Amniotic epithelial cell (primary cell): ENCODE data around the gene ZNF185.
A peak's percentile ranks its signal among the peaks of the same experiment; 100 is the strongest.

Source experiments
- DNase-seq: peaks from one replicate; pipeline ENCODE4 v3.0.0-alpha.2; 2010; ENCODE audit warnings: low read depth

ZNF185 gene

DNA sequence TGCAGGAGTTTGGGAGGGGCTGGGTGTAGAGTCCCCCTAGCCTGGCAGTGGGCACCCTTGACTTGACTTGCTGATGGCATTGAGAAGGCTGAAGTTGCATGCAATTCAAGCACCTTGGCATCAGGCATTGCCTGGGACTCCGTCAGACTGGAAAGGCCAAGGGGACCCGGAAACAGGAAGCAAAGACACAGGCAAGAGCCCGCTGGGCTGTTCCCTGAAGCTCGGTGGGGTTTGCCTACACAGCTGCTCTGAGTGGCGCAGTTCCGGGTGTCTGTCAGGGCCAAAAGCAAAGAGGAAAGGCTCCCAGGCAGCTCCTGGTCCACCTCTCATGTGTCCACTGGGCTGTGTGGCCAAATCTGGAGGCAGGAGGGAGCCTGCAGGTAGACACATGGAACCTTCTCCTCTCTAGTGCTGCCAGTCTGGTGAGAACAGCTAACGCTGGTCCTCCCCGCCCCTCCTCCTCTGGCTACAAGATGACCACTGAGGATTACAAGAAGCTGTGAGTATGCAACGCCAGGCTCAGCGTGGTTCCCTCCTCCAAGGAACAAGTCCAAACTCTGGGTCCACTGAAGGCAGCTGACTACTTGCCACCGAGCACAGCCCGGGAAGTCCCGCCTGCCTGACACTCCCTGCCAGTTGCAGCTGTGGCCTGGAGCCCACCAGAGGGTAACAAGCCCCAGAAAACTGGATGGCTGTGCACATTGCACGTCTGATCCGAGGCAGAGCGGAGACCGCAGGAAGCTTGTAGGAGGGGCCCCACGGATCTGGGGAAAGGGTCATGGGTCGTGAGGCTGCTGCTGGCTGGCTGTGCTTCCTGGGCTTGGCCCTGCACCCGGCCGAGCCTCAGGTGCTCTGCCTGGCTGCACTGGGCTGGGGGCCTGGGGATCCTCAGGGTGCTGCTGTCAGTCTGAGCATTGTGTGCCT is 20.1 kb downstream of the ZNF185 start:
- no peak for DNase-seq

DNA sequence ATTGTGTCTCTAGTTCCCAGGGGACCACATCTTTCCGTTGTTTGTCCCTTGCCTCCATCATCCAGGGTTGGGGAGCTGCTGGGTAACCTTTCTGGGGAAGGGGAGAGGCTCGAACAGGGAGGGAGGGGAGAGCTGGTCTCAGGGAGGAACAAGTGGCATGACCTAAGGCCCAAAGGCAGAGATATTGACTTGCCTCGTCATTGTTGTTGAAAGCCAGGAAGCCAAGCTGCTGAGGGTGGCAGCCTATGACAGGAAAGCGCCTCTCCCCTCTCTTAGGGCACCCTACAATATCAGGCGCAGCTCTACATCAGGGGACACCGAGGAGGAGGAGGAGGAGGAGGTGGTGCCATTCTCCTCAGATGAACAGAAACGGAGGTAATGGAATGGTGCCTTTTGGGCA is 20.8 kb downstream of the ZNF185 start:
- no peak for DNase-seq

DNA sequence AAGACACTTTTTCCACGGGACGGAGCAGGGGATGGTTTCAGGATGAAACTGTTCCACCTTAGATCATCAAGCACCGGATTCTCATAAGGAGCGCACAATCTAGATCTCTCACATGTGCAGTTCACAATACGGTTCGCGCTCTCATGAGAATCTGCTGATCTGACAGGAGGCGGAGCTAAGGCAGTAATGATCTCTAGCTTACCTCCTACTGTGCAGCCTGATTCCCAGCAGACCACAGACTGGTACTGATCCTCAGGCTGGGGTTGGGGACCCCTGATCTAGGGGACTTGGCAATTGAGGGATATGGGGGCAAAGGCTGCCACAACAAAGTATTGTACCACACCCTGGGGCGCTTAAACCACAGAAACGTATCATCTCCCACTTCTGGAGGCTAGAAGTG is 25.7 kb downstream of the ZNF185 start:
- no peak for DNase-seq

DNA sequence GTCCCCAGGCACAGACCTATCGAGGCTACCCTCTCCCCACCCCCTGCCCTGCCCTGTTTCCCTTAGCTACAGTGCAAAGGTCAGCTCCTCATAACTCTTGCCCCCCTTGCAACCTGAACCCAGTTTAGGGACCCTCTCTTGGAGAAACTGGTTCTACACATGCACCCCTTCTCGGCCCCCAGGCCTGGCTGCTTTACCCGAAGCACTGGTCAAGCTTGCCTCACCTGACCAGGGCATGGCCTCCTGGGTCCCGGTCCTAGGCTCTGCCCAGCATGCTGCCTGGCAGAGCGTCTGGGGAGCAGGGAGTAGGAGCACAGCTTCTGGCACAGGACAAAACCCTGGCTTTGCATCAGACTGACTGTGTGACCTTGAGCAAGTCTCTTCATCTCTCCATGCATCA is 28.0 kb downstream of the ZNF185 start:
- no peak for DNase-seq

DNA sequence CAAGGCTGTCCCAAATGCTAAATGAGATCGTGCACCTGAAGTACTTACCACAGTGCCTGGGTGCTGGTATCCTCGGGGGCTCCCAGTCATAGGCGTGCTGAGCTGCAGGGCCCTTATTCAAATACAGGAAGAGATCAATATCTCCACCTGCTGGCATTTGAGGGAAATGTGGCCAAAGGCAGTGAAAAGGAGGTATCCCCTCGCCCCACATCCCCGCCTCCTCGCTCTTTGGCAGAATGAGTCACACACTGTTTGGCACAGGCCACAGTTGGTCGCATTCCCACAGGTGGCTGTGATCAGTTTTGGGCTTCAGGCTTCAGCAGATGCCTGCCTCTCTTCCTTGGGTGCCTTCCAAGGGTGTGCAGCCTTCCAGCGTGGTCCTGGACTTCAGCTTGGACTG is 28.4 kb downstream of the ZNF185 start:
- DNase-seq = peak; percentile 39

DNA sequence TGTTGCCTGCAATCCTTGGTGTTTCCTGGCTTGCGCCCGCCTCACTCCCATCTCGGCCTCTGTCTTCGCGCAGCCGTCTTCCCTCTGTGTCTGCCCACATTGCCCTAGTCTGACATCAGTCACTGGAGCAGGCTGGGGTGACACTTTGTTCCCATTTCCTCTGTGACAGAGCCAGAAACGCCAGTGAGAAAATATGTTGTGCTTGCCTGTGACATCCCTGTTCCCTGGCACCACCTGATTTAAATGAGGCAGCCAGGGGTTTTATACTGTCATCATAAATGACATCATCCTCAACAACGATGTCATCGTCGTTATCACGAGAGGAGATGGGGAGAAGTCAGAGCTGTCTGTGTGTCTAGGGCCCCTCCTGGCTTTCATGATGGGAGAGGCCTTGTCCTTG is 29.1 kb downstream of the ZNF185 start:
- no peak for DNase-seq

DNA sequence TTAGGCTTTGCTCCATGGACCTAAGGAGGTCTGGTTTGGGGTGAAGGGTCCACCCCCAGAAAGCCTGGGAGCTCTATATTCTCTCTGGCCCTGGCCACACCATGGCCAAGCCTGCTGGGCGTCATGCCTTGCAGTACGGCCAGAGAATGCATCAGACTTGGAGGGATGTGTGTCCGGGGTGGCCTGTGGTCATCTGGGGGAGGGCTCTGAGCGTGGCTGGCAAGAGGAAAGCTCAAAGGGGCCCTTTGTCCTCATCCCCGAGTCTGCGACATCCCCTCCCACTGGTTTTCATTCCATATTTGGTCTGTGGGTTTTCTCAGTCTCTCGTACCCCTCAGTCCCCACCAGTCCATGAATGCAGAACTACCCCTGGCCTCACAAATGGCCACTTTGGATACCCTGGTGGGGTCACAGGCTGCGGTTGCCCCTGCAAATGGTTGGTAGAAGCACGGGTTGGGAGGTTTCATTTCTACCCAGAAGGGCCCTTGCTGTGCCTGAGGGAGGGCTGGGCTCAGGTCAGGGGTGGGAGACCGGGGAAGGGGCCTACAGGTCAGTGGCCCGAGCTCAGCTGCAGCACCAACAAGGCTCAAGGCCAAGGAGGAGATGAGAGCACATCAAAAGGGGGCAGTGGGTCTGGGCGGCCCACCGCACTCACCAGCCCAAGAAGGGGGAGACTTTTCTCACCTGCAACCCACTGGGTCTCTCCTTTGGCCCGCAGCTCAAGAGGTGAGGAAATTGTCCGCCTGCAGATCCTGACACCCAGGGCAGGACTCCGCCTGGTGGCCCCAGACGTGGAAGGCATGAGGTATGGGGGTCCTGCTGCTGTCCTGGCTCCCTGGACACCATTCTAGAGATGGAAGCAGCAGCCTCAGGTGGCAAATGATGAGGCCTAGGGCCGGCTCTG is 30.2 kb downstream of the ZNF185 start:
- DNase-seq = no peak

DNA sequence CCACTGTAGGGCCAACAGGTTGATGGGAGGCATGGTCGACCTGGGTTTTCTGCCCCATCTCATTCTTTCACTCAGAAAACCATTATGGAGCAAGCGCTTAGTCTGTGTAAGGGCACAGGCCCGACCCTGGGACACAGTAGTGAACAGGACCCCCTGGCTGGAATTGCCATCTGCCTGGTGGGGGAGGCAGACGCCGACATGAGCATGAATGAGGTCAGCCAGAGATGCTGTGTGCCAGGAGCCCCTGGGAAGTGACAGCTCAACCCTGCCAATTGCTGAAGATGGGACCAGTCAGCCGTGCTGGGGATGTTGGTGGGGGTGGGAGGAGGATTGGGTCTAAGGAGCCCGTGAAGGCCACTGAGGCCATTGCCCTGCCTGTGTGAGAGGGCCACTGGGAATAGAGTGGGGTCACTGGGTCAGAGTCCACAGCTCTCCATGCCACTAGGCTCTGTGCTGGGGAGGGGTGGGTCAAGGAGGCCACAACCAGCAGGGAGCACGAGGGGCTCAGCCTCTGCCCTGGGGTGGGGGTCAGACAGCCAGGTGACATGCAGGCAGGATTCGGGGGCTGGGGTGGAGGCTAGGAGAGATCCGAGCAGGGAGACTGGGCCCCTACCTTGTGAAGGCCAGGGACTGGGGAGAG is 31.0 kb downstream of the ZNF185 start:
- no peak for DNase-seq

DNA sequence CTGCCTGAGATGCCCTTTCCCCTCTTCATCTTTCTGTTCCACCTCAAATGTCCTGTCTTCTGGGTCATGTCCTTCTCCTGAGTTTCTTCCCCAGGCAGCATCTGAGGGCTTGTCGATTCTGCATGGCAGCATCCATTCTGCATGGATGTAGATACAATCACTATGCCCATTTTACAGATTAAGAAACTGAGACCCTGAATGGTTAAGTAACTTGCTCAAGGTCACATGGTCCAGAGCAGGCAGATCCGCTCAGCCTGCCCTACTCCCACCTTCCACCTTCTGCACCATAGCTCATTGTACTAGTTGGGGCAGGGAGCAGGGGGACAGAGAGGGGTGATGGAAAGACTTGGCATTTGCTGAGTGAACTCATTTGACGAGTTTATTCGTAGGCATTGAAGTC is 32.0 kb downstream of the ZNF185 start:
- no peak for DNase-seq

DNA sequence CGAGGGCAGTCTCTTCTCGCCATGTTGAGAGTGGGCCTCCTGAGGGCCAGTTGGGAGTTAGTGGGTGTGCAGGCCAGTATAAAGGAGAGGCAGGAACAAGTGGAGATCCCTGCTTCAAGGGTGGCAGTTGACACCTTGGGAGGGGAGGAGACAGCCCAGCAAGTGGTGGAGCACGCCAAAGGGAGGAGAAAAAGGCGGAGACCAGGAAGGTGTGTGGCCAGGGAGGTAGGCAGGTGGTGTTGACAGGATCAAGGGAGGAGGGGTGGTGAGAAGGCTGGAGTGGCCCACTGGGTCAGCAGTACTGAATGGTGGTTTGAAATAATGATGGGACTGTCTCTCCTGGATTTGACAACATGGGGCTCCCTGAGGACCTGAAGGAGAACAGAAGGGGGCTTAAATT is 32.6 kb downstream of the ZNF185 start:
- no peak for DNase-seq

DNA sequence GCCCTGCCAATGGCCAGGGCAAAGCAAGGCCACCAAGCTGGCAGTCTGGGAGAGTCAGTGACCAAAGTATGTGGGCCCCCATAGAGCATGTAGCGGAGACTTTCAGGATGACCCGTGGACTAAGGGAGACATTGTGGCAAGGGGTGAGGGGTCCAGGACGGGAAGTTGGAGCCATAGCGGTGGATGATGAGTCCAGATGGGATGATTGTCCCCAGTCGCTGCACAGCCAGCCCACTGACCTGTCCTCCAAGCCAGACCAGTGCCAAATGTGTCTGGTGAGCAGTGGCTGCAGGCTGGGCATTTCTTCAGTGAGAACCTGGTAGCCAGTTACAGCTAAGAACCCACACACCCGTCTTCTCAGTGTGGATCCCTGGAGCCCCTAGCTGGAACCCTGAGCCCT is 34.3 kb downstream of the ZNF185 start:
- DNase-seq = no peak

DNA sequence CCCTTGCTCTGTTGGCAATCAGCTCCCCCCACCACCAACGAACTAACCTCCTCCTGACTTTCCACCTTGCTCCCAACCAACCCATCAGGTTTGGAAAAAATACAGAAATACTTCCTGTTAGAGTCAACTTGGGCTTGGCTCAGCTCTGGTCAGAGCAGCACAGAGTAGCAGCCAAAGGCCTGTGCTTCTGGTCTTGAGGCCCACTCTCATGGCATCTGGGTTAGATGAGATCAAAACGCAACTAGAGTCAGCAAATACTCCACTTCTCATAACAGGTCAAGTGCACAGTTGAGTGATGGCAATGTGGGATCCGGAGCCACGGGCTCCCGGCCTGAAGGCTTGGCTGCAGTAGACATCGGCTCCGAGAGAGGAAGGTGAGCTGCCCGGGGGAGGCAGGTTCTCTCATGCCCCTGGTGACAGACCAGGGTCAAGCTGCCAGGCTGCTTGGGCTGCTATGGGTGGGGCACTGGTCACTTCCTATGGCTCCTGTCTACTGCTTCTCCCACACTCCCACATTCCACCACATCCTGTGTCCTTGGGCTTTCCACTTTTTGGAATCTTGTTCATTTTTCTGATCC is 34.8 kb downstream of the ZNF185 start:
- DNase-seq = no peak

DNA sequence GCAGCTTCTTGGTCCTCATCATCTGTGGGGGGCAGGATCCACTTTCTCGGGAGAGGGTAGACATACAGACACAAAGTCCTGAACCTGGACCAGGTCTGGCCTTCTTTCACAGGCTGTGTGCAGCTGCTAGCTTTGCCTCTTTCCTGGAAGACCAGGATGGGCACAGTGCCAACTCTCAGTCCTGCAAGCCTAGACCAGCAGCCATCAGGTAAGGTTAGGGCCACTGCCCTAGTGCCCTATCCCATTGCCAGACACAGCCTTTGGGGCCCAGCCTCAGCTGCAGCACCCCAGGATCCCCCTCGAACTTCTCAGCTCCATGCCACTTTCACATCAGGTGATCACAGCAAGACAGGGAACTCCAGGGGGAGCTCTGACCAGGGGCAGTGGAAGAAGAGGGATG is 38.4 kb downstream of the ZNF185 start:
- no peak for DNase-seq

DNA sequence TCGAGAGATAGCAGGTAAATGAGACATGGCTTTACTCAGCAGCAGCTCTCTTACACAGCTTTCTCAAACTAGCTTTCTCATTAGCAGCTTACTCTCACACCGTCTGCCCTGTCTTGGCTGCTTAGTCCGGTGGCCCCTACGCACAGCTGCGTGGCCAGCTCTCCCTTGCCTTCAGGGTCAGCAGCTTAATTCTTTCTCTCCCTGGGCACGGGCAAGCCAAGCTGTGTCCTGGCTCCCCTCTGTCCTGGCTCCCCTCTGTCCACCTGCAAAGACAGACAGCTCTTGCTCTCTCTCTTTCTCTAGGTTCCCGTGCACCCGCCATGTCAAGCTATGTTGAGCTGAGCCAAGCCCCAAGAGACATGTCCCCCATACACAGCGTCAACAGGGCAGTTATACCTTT is 39.4 kb downstream of the ZNF185 start:
- DNase-seq = no peak

DNA sequence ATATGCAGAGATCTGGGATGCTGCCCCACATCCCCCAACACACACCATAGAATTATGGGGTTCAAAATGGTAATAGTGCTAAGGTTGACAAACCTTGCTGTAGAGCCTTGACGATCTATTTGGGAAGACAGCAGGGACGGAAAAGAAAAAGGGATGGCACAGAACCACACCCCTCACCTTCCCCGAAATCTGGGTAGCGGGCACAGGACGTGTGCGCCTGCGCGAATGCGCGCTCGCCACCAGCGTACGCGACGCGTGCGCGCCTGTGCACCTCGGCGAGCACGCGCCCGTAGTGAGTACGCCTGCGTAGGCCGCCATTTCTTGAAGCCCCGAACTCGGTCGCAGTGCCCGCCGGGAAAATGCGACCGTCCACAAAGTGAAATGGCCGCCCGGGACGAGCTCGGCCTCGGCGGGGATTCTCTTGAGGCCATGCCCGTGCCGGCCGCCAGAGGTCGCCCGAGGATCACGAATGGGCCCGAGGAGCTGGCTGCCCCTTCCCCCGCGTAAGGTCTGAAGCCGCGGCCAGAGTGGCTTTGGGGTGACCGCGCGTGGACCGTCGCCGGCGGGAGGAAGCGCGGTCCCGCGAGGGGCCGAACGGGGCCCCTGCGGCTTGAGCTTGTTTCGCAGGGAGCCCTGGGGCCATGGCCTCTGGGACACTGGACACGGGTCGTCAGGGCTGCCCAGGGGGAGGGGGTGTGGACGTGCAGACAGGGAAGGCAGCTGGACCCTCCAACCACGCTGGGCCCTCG is 43.6 kb downstream of the ZNF185 start:
- peak; percentile 84 for DNase-seq

DNA sequence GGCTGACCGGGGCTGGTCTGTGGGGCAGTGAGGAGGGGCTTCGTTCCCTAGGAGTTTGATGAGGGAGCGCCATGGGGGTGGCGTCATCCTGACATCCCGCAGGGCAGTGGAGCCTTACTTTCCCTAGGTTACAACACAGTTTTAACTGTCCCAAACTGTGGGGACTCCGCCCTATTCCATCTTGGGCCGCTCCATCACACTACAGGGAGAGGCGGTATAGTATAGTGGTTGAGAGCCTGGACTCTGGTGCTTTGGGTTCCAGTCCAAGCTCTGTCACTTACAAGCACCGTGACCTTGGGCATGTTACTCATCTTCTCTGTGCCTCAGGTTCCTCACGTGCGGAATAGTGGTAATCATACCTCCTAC is 44.2 kb downstream of the ZNF185 start:
- DNase-seq = no peak

DNA sequence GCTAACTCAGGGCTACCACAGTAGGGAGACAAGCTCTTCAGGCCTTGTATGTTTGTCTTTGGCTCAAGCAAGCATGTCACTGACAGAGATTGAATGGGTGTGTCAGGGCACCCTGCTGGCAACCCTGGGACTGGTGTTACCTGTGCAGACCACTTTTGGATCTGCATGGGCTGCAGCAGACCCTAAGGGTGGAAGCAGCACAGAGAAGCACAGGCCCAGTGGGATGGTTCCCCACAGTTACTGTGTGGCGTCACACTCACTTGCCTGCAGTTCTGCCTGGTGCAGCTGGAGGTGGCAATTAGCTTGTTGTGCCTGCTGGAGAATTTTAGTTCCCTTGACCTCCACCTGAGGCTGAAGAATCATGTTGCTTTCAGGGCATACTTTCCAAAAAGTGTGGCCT is 46.0 kb downstream of the ZNF185 start:
- DNase-seq = no peak

DNA sequence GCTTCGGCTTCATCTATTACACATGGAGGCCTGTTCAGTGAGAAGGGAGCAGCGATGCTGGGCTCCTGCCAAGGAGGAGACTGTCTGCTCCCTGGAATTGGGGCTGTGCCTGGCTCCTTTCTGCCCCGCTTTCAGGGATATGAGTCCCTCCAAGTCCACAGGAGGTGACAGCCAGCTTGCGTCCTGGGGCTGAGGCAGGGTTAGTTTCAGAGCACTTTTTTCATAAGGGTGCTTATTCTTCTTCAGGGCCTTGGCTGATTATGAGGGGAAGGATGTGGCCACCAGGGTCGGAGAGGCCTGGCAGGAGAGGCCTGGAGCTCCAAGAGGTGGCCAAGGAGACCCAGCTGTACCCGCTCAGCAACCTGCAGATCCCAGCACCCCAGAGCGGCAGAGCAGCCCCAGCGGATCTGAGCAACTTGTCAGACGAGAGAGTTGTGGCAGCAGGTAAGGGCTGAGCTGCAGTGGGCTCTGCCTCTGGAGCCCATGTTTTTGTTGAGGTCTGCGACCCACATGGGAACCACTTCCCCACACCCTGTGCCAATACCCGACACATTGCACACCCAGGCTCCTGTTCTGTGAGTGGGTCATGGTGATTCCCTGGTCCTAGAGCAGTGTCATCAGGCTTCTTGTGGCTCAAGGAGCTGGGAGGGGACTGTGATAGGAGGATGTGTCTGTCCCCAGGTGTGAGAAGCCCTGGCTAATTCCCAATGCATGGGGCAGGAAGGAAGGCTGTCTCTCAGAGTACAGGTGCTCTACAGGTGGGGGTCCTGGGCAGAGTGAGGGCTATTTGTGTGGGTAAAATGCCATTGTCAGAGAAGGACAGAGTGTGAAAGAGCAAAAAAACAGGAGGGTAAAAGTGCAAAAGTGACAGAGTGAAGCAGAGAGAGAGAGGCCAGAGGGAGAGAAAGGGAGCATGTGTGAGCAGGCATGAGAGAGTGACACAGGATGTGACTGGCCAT is 47.4 kb downstream of the ZNF185 start:
- no peak for DNase-seq

DNA sequence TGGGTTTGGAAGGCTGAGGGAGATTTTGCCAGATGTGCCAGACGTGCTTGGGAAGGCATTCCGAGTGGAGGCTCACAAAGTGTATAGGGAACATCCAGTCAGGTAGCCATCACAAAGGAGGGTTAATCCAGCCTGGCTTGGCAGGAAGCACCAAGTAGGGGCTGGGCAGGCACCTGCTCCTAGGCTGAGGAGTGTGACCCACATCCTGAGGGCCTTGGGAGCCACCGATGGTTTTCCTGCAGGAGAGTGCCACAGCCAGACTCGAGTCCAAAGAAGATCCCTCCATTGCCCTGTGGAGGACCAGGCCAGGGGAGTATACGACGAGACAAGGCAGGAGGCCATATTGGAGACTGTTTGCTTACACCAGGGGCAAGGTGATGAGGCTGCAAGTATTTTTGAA is 48.8 kb downstream of the ZNF185 start:
- DNase-seq = no peak
